Astrocyte of the spinal cord (primary cell): ENCODE data around the gene EHBP1L1.
A peak's percentile ranks its signal among the peaks of the same experiment; 100 is the strongest.

Experiments used
- DNase-seq: peaks from one replicate; pipeline ENCODE4 v3.0.0; 2011; ENCODE audit warnings: low read depth, low spot score
- H3K4me3 ChIP-seq: 2 replicates; pipeline ENCODE4 v1.5.1; 2011; ENCODE audit warnings: low read depth, mild to moderate bottlenecking, low read length, moderate library complexity
- in situ Hi-C: cut with HindIII; loops from 2 replicates; pipeline ENCODE4 v1.10.0; 2017; ENCODE audit warnings: low sequenced_read_pairs
- TF ChIP-seq, protein P1 (sequence below): IDR thresholded peaks from 2 replicates; pipeline ENCODE4 v1.5.1; 2012; ENCODE audit warnings: low read depth, mild to moderate bottlenecking, low read length, inconsistent platforms

EHBP1L1 gene

DNA sequence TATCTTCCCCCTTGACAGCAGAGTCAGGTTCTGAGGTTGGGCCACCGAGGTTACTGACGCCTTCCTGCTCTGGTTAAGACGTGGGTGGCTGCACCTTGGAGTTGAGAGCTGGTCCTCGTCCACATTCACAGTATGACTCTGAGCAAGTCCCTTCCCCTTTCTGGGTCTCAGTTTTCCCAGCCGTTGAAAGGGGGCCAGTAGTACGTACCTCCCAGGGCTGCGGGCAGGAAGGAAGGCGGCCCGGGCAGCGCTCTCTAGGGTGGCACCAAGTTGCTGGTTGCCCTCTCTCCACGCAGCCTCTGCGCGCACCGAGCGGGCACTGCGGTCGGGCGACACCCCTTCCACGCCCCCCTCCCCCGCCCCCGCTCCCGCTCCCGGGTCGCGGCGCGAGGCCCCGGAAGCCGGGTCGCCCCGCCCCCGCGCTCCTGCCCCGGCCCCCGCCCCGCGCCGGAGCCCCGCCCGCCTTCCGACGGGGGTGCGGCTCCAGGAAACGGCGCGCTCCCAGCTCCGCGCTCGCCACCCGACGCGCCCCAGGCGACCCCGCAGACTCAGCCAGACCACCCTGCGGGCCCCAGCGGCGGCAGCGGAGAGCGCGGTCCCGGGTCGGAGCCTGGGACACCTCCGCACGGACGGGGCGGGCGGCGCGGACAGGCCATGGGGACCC, at the start of gene EHBP1L1:
Gene EHBP1L1, plus strand, starts transcription at position 486 of the 664 bp plus-strand sequence. CDS start 250 bp downstream, outside the sequence.
- in situ Hi-C loops, result no loop called here
- H3K4me3 ChIP-seq, result peak within 1 kb of the TSS; percentile 51
- peak; percentile 31 for DNase-seq
- TF ChIP-seq, protein P1, sequence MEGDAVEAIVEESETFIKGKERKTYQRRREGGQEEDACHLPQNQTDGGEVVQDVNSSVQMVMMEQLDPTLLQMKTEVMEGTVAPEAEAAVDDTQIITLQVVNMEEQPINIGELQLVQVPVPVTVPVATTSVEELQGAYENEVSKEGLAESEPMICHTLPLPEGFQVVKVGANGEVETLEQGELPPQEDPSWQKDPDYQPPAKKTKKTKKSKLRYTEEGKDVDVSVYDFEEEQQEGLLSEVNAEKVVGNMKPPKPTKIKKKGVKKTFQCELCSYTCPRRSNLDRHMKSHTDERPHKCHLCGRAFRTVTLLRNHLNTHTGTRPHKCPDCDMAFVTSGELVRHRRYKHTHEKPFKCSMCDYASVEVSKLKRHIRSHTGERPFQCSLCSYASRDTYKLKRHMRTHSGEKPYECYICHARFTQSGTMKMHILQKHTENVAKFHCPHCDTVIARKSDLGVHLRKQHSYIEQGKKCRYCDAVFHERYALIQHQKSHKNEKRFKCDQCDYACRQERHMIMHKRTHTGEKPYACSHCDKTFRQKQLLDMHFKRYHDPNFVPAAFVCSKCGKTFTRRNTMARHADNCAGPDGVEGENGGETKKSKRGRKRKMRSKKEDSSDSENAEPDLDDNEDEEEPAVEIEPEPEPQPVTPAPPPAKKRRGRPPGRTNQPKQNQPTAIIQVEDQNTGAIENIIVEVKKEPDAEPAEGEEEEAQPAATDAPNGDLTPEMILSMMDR, result no peak

DNA sequence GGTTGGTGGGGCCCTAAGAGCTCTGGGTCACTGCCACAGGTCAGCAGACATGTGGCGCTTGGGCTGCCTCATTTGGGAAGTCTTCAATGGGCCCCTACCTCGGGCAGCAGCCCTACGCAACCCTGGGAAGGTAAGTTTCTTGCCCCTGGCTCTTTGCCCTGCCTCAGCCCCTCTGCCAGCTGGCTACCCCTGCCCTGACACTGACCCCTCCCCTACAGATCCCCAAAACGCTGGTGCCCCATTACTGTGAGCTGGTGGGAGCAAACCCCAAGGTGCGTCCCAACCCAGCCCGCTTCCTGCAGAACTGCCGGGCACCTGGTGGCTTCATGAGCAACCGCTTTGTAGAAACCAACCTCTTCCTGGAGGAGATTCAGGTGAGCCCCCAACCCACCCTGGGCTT, 49.1 kb upstream of the EHBP1L1 start:
- no peak for DNase-seq
- TF ChIP-seq, protein P1, result no peak
- H3K4me3 ChIP-seq, result no peak overlapping the region
- in situ Hi-C loops, result no loop called here

DNA sequence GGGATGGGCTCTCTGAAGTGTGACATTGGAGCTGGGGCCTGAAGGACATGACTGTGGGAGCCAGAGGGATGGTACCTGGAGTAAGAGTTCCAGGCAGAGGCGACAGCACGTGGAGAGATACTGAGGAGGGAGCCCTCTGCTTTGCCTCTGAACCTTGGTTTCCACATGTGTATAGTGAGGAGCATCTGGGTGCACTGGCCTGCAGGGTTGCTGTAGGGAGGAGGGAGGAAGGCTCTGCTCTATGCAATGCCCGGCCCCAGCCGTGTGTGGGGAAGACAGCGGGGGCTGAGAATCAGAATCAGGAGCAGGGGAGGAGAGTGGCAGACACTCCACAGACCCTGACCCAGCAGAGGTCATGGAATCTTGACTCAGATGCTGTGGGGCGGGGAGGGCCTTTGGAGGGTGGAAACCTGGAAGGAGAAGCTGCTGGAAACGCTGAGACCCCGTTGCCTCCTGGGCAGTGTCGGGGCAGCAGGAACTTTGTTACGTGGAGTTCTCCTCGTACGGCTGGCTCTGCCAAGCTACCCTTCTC, 47.0 kb upstream of the EHBP1L1 start:
- TF ChIP-seq, protein P1, result no peak
- H3K4me3 ChIP-seq, result no peak overlapping the region
- no peak for DNase-seq
- in situ Hi-C loops, result no loop called here

DNA sequence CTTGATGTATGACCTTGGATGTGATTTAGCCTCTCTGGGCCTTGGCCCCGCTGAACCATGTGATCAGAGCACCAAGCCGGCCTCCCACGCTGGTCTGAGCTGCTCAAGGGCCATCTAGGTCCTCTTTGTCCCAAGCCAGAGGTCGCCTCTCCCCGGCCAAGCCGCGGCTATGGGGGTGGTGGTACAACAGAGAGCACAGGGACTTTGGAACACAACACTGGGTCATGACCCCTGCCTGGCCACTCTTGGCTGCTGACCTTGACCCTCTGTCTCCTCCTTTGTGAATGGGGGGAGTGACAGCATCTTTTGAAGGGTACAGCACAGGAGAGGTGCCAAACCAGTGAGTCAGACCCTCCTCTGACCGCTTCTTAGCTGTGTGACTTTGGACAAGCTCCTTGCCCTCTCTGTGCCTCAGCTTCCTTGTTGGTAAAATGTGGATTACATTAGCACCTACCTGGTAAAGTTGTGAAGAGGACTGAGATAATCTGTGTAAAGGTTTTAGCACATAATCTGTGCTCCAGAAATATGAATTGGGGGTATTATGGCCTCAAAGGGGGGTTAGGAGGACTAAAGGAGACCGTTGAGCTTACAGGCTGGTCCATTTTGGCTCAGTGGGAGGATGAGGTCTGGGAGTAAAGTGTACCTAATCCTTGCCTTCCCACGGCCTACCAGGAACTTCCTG, 46.2 kb upstream of the EHBP1L1 start:
- DNase-seq, result no peak
- TF ChIP-seq, protein P1, result no peak
- in situ Hi-C loops, result no loop called here
- H3K4me3 ChIP-seq, result no peak overlapping the region

DNA sequence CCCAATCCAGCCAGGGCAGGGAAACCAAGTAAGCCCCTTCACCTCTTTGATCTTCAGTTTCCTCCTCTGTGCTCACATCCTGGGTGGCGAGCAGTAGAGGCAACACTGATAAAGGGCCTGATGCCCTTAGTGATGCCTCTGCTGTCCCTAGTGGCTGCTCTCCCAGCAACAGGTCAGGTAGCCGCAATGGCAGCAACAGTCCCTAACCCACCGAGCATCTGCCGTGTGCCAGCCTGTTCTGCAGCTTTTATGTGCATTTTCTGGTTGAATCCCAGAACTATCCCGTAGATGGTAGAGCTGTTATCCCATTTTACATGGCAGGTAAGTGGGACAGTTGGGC, 45.7 kb upstream of the EHBP1L1 start:
- in situ Hi-C loops, result no loop called here
- no peak overlapping the region for H3K4me3 ChIP-seq
- DNase-seq, result no peak
- TF ChIP-seq, protein P1, result peak; percentile 28

DNA sequence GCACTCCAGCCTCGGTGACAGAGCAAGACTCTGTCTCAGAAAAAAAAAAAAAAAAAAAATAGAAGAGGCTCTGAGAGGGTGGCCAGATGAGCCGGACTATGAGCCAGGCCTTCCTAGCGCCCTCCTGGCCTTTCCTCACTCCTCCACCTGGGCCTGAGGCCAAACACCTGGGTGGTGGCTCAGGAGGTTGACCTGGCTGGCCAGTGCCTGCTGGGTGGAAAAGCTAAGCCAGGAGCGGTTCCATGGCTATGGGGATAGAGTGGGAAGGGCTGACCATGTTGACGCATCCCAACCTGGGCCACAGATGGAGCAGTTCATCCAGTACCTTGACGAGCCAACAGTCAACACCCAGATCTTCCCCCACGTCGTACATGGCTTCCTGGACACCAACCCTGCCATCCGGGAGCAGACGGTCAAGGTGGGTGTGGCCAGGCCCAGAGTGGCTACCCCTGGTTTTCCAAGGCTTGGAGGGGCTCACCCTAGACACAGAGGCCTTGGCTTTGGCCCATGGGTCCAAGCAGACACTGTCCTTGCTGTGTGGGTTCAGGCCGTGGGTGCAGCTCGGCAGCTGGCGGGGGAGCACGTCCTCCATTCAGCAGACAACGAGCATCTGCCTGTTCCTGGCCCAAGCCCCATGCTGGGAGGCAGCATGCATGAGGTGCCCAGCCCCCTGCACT, 43.3 kb upstream of the EHBP1L1 start:
- TF ChIP-seq, protein P1, result no peak
- H3K4me3 ChIP-seq, result no peak overlapping the region
- no peak for DNase-seq
- in situ Hi-C loops, result no loop called here
